AG09309 (cell line): ENCODE data around the gene CCDC175.
A peak's percentile ranks its signal among the peaks of the same experiment; 100 is the strongest.

ENCODE experiments used
- DNase-seq: peaks from one replicate; pipeline ENCODE4 v3.0.0-alpha.2; 2010; ENCODE audit warnings: low read depth
- H3K4me3 ChIP-seq: 2 replicates; pipeline ENCODE4 v1.5.1; 2011; ENCODE audit warnings: mild to moderate bottlenecking, low read depth, low read length, moderate library complexity; ENCODE audit not compliant: control insufficient read depth
- CTCF ChIP-seq: IDR thresholded peaks from 2 replicates; pipeline ENCODE4 v1.5.1; 2011; ENCODE audit warnings: mild to moderate bottlenecking, low read depth, low read length, inconsistent platforms; ENCODE audit not compliant: insufficient read depth, control insufficient read depth; ENCODE audit errors: missing control alignments

The CCDC175 gene

DNA sequence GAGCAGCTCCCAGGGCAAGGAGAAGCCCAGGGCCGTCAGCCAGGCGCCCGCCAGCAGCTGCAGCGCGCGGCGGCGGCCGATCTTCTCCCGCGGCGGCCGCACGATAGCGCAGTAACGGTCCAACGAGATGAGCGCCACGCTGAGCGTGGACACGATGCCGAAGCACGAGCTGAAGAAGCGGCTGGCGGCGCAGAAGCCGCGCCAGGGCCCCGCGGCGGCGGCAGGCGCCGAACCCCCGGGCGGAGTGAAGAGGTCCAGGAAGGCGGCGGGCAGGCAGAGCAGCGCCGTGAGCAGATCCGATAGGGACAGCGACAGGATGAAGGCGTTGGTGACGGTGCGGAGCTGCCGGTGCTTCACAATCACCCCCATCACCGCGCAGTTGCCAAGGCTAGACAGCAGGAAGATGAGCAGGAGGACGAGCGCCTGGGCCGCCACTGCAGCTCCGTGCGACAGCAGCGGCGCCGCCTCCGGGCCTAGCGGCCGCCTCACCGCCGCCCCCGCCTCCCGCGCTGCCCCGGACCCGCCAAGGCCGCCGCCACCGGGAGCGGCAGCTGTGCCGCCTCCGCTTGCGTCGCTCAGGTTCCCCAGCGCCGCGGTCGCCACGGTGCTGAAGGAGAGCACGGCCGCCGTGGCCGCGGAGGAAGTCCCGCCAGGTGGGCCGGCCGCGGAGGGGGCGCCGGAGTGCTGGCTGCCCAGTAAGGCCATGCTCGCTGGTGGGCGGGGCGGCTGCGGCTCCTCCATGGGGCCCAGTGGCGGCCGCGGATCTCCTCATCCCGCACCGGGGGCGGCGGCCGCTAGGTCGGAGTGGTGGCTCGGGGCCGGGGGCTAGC is 111.9 kb downstream of the CCDC175 start:
- no peak for DNase-seq
- peak overlapping the region; percentile 15 for H3K4me3 ChIP-seq
- TF ChIP-seq CTCF: no peak

- no peak for TF ChIP-seq CTCF
- DNase-seq: no peak
- H3K4me3 ChIP-seq: peak overlapping the region; percentile 8; the same call in 1 of the 2 replicates
Measured at GRCh38 chr14:59463787-59464485, 112.7 kb downstream of the CCDC175 start.

GRCh38 chr14:59461891-59462290 is 114.7 kb downstream of the CCDC175 start:
- no peak for TF ChIP-seq CTCF
- no peak for DNase-seq
- no peak overlapping the region for H3K4me3 ChIP-seq

- no peak for TF ChIP-seq CTCF
- DNase-seq: no peak
- H3K4me3 ChIP-seq: no peak overlapping the region
Measured at GRCh38 chr14:59460378-59460777, 116.2 kb downstream of the CCDC175 start.

DNA sequence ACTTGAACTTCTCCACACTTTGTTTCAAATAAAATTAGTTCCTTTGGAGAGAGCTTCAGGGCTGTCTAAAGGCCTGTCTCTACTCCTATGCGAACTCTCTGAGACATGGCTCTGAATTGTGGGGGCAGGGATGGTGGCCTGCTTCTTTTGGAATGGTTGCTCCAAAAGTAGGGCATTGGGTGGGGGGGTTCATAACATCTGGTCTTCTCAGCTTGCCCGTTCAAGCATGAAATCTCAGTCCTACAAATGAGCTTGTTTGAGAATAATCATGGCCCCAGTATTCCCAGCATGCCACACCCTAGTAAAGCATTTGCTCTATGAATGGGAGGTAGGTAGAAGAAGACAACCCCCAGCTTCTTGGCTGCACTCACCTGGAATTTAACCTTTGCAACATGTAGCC is 118.1 kb downstream of the CCDC175 start:
- TF ChIP-seq CTCF: no peak
- H3K4me3 ChIP-seq: no peak overlapping the region
- DNase-seq: no peak

DNA sequence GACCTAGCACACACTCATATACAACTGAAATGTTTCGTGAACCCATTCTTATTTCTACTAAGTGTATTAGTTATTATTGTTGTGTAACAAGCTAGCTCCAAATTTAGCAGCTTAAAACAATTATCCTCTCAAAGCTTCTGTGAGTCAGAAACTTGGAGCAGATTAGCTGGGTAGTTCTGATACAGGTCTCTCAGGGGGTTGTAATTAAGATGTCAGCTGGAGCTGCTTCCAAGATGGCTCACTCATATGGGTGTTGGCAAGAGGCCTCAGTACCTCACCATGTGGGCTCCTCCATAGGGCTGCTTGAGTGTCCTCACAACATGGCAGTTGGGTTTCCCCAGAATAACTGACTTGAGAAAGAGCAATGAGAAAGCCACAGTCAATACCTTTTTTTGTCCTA is 121.2 kb downstream of the CCDC175 start:
- peak; percentile 41 for DNase-seq
- TF ChIP-seq CTCF: no peak
- no peak overlapping the region for H3K4me3 ChIP-seq
